HG02642 (cell line): ENCODE measurements around the gene POLR3F.
"Not testable (repeated sequence)": the region's sequence is repeated elsewhere in the genome, so short reads cannot be mapped to it uniquely, and the experiment has no call there.

Experiments
- ATAC-seq: cut with Tn5 transposase; IDR thresholded peaks from one replicate; pipeline ENCODE4 v1.9.1; 2021; ENCODE audit warnings: mild to moderate bottlenecking; ENCODE audit not compliant: unreplicated experiment, poor library complexity

POLR3F gene

GRCh38 chr20:18501672-18502071 lies 34.5 kb downstream of the POLR3F start:
- ATAC-seq = not testable (repeated sequence)

GRCh38 chr20:18504479-18505060 lies 37.4 kb downstream of the POLR3F start:
- no peak for ATAC-seq

- ATAC-seq = no peak
Measured at GRCh38 chr20:18506744-18507143, 39.6 kb downstream of the POLR3F start.

- peak; percentile 96 for ATAC-seq
Measured at GRCh38 chr20:18507218-18508191, 40.3 kb downstream of the POLR3F start, which contains the start of gene SEC23B. SEC23B (plus strand) TSS chr20:18507940; CDS start chr20:18510836, 2,896 bp downstream.

GRCh38 chr20:18511571-18511970 lies 44.4 kb downstream of the POLR3F start:
- ATAC-seq = no peak

- no peak for ATAC-seq
Measured at GRCh38 chr20:18513208-18513607, 46.0 kb downstream of the POLR3F start.

- ATAC-seq = no peak
Measured at GRCh38 chr20:18514127-18514526, 46.9 kb downstream of the POLR3F start.

GRCh38 chr20:18515973-18516372 lies 48.8 kb downstream of the POLR3F start:
- ATAC-seq = no peak

- not testable (repeated sequence) for ATAC-seq
Measured at GRCh38 chr20:18522066-18522465, 54.9 kb downstream of the POLR3F start.

GRCh38 chr20:18523066-18523465 lies 55.9 kb downstream of the POLR3F start:
- no peak for ATAC-seq

GRCh38 chr20:18524646-18525045 lies 57.5 kb downstream of the POLR3F start:
- ATAC-seq = no peak

GRCh38 chr20:18526761-18527160 lies 59.6 kb downstream of the POLR3F start:
- ATAC-seq = not testable (repeated sequence)

- ATAC-seq = no peak
Measured at GRCh38 chr20:18527339-18527738, 60.1 kb downstream of the POLR3F start.

- no peak for ATAC-seq
Measured at GRCh38 chr20:18527836-18528235, 60.6 kb downstream of the POLR3F start.

GRCh38 chr20:18529041-18529440 lies 61.9 kb downstream of the POLR3F start:
- ATAC-seq = no peak

GRCh38 chr20:18532626-18533025 lies 65.4 kb downstream of the POLR3F start:
- ATAC-seq = no peak

GRCh38 chr20:18533491-18533890 lies 66.3 kb downstream of the POLR3F start:
- no peak for ATAC-seq

- ATAC-seq = no peak
Measured at GRCh38 chr20:18533978-18534644, 66.9 kb downstream of the POLR3F start.
